GM10248 (cell line): ENCODE data around the gene IFITM1.
"Not testable (repeated sequence)": the region's sequence is repeated elsewhere in the genome, so short reads cannot be mapped to it uniquely, and the experiment has no call there.

ENCODE experiments used
- CTCF ChIA-PET: fragments of 300-600 bp; sonication (Branson Sonifier 250); formaldehyde crosslinking; extraction: SDS; loops from one replicate; lab custom pipeline; 2021; ENCODE audit warnings: antibody characterized with exemption; lab: Yijun Ruan, JAX
- POLR2A ChIA-PET: fragments of 350-650 bp; sonication (Branson Sonifier 250); formaldehyde crosslinking; extraction: SDS; loops from one replicate; lab custom pipeline; 2020; ENCODE audit warnings: antibody characterized with exemption; lab: Yijun Ruan, JAX
- DNase-seq: peaks from one replicate; pipeline ENCODE4 v3.0.0; 2012; ENCODE audit errors: extremely low spot score
- TF ChIP-seq, protein P1 (sequence below): IDR thresholded peaks from 2 replicates; pipeline ENCODE4 v1.5.1; 2012; ENCODE audit warnings: mild to moderate bottlenecking, low read depth; ENCODE audit errors: extremely low read depth, missing control alignments, control extremely low read depth

The IFITM1 gene

DNA sequence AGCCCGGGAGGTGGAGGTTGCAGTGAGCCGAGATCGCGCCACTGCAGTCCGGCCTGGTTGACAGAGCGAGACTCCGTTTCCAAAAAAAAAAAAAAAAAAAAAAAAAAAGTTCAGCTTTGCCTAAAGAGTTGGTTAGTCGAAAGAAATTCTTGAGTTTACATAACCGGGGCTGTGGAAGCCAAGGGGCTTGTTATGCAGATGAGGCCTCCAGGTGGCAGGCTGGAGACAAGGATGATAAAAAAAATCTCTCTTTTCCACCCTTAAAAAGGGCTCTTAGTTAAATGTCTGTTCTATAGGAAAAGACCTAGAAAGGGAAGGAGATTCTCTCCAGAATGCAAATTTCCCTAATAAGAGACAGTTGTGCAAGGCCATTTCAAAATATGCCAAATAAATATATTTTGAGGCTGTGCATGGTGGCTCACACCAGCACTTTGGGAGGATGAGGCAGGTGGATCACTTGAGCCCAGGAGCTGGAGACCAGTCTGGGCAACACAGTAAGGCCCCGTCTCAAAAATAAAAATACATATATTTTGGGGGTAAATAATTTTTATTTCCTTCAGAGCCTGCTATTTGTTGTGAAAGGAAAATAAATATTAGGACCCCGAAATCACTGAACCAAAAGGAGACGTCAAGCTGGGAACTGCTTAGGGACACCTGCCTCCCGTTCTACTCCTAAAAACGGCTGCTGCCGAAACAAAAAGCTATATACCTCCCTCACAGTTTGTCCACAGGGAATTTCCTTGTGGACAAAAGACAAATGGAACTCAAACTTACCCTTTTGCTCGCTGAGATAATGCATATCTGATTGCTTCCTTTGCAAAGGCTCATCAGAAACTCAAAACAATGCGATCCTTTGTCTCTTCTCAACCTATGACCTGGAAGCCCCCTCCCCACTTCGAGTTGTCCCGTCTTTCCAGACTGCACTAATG lies 8.7 kb upstream of the IFITM1 start:
- ChIA-PET CTCF (interaction anchor here (0.7 to 3.7 kb wide), 14 partner anchors 11 to 211 kb away, joined by 3 to 33 read pairs (median 4); no protein-coding TSS in a partner anchor), POLR2A (no interaction called here)
- peak; percentile 73 for DNase-seq

DNA sequence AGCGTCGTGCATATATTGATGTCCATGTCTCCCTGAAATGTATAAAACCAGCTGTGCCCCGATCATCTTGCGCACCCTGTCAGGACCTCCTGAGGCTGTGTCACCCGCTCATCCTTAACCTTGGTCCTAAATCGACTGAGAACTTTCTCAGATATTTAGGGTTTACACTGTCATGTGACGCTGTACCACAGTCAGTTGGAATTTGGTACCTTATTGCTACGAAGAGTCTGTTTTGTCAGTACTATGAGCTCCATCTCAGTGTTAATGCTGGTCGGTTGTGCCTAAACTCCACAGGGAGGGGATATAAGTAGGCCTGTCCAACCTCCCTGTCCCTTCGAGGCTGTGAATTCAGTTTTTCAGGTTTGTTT lies 8.0 kb upstream of the IFITM1 start:
- DNase-seq, result no peak
- ChIA-PET POLR2A (no interaction called here), CTCF (interaction anchor here (0.6 to 3.7 kb wide), 14 partner anchors 11 to 159 kb away, joined by 3 to 33 read pairs (median 4); no protein-coding TSS in a partner anchor)
- TF ChIP-seq, protein P1, sequence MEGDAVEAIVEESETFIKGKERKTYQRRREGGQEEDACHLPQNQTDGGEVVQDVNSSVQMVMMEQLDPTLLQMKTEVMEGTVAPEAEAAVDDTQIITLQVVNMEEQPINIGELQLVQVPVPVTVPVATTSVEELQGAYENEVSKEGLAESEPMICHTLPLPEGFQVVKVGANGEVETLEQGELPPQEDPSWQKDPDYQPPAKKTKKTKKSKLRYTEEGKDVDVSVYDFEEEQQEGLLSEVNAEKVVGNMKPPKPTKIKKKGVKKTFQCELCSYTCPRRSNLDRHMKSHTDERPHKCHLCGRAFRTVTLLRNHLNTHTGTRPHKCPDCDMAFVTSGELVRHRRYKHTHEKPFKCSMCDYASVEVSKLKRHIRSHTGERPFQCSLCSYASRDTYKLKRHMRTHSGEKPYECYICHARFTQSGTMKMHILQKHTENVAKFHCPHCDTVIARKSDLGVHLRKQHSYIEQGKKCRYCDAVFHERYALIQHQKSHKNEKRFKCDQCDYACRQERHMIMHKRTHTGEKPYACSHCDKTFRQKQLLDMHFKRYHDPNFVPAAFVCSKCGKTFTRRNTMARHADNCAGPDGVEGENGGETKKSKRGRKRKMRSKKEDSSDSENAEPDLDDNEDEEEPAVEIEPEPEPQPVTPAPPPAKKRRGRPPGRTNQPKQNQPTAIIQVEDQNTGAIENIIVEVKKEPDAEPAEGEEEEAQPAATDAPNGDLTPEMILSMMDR, result no peak

More for the DNA sequence above, 8.7 kb upstream of the IFITM1 start:
- TF ChIP-seq, protein P1, result peak; percentile 69

- DNase-seq, result no peak
These were observed 7.0 kb upstream of the IFITM1 start for GRCh38 chr11:306645-307371.

DNA sequence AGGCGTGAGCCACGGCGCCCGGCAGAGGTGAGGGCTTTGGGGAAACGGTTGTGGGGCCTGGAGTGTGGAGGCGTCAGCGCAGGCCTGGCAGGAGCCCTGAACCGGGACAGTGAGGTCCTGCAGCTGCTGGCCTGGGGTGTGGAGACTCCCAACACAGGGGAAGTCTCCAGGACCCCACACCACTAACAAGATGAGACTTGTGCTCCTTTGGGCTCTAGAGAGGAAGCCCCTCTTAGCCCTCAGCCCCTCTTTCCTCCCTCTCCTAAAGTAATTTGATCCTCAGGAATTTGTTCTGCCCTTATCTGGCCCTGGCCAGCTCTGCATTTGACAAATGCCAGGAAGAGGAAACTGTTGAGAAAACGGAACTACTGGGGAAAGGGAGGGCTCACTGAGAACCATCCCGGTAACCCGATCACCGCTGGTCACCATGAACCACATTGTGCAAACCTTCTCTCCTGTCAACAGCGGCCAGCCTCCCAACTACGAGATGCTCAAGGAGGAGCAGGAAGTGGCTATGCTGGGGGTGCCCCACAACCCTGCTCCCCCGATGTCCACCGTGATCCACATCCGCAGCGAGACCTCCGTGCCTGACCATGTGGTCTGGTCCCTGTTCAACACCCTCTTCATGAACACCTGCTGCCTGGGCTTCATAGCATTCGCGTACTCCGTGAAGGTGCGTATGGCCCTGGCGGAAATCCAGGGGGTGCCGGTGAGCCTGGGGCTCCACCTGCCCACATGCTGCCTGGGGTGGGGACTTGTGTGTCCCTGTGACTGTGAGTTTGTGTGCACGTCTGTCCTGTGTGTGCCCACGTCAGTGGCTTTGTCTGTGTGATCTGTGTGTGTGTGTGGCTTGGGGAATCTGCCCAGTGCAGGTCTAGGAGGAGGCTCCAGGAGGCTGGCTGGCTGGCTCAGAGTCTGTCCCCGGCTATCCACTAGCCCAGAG lies 5.8 kb upstream of the IFITM1 start, which contains the start of gene IFITM2:
IFITM2 (plus strand) TSS at position 51 of the 943 bp plus-strand sequence; CDS start at position 428, 377 bp downstream.
- TF ChIP-seq, protein P1, result peak; percentile 5
- POLR2A ChIA-PET, DNase-seq: not testable (repeated sequence)
- CTCF ChIA-PET, result interaction anchor here (1.1 to 3.7 kb wide), 4 partner anchors 8 to 89 kb away, joined by 3 to 33 read pairs (median 3); no protein-coding TSS in a partner anchor

More at GRCh38 chr11:306645-307371, 7.0 kb upstream of the IFITM1 start:
- TF ChIP-seq, protein P1, result no peak
- CTCF ChIA-PET, result interaction anchor here (1.0 to 3.7 kb wide), 12 partner anchors 10 to 90 kb away, joined by 3 to 33 read pairs (median 4); no protein-coding TSS in a partner anchor
- POLR2A ChIA-PET, result no interaction called here

GRCh38 chr11:308740-309665 lies 4.8 kb upstream of the IFITM1 start:
- CTCF ChIA-PET, result interaction anchor here (0.8 to 1.8 kb wide), 5 partner anchors 8 to 58 kb away, joined by 3 to 14 read pairs (median 4); no protein-coding TSS in a partner anchor
- DNase-seq, result not testable (repeated sequence)
- POLR2A ChIA-PET, result interaction anchor here (0.6 kb wide), 1 partner anchor 42 kb away, joined by 3 read pairs; no protein-coding TSS in a partner anchor

DNA sequence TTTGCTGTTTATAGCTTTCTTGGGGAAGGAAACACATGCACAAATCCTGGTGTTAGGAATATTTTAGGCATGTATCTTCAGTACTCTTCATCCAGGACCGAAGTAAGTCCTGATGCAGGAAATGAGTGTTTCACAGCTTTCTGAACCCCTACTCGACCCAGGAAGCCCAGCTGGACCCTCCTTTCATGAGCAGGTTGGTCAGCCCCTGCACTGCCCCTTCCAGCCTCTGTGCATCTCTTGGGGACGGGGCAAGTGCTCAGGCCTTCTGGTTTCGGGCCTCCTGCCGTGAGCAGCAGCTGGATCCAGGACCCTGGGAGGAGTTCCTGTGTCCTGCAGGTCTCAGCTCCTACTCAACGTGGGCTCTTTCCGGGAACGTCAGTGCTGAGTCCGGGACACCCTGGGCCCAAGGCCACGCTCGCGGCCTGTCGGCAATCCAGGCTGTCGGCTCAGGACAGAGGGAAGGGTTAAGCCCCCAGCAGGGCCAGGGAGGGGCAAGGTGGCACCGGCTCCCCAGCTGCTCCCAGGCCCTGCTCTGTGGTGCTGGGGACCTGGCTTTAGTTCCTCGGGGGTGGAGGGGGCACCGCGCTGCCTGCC lies 3.8 kb upstream of the IFITM1 start:
- not testable (repeated sequence) for DNase-seq
- CTCF ChIA-PET, result interaction anchor here (0.8 to 1.8 kb wide), 3 partner anchors 10 to 60 kb away, joined by 3 to 14 read pairs (median 4); no protein-coding TSS in a partner anchor
- POLR2A ChIA-PET, result interaction anchor here (0.6 kb wide), 1 partner anchor 41 kb away, joined by 3 read pairs; no protein-coding TSS in a partner anchor

- DNase-seq, POLR2A ChIA-PET: not testable (repeated sequence)
- CTCF ChIA-PET, result interaction anchor here (0.7 to 1.6 kb wide), 3 partner anchors 12 to 60 kb away, joined by 3 to 6 read pairs (median 3); no protein-coding TSS in a partner anchor
These were observed 2.7 kb upstream of the IFITM1 start for GRCh38 chr11:311013-311748.
